ENCODE measurements around the gene HMCN1. TPM values are rescaled to one million over a fixed set of nuclear protein-coding genes. Genes with fewer than 3 reads are reported as not detected.

The HMCN1 gene
- total and polyA plus RNA-seq, 2 donors (not counting 1 experiment from before 2014, with no cell fraction given) = 6.8 to 21.0 TPM

- DNase-seq (ENCODE audit: low read depth in 2 of 2) = peak in 1 of 2 donors; percentile 74
- H3K79me2 ChIP-seq (ENCODE audit: control insufficient read depth, insufficient read depth, low read length) = no peaks in the 10 kb centered on the region
- H3K4me1 ChIP-seq (ENCODE audit: control insufficient read depth, extremely low read depth, insufficient read depth, low read length) = peaks cover 6% of the 10 kb centered on the region
- no peak overlapping the region for H3K4me2 ChIP-seq (ENCODE audit: extremely low read depth, insufficient read depth, low read length)
- H3K9ac ChIP-seq (ENCODE audit: insufficient read depth, low read length) = no peak overlapping the region
- no peaks in the 10 kb centered on the region for H3K27me3 ChIP-seq (ENCODE audit: control insufficient read depth, insufficient read depth, low read length)
- H3K36me3 ChIP-seq (ENCODE audit: control insufficient read depth, insufficient read depth, low read length) = no peaks in the 10 kb centered on the region
- no peaks in the 10 kb centered on the region for H4K20me1 ChIP-seq (ENCODE audit: control insufficient read depth, extremely low read depth, insufficient read depth, low read length)
- H3K9me3 ChIP-seq (ENCODE audit: control insufficient read depth, insufficient read depth, low read depth, low read length) = no peaks in the 10 kb centered on the region
- H2AFZ ChIP-seq (ENCODE audit: low read length) = no peak overlapping the region
- no peak overlapping the region for H3K27ac ChIP-seq (ENCODE audit: insufficient read depth, low read length)
- no peak overlapping the region for H3K4me3 ChIP-seq (replicated peaks in 1 of 4; ENCODE audit: control extremely low read depth in 1 of 4, insufficient read depth in 1 of 4, low read depth in 3 of 4, low read length in 4 of 4)
- TF ChIP-seq EZH2 (IDR thresholded peaks at IDR 0.05; ENCODE audit: low read length, missing control alignments) (no peak), CTCF (conservative IDR thresholded peaks at IDR 0.05 in 1 of 2, IDR thresholded peaks at IDR 0.05 in 1 of 2; ENCODE audit: low read depth in 1 of 2, low read length in 2 of 2) (no peak)
Measured at GRCh38 chr1:185969524-185969991, 235.4 kb downstream of the HMCN1 start.

GRCh38 chr1:185971688-185972087, 237.5 kb downstream of the HMCN1 start:
- Histone ChIP-seq H3K27me3 (ENCODE audit: control insufficient read depth, insufficient read depth, low read length) (no peaks in the 10 kb centered on the region), H2AFZ (ENCODE audit: low read length) (no peak overlapping the region), H3K4me2 (ENCODE audit: extremely low read depth, insufficient read depth, low read length) (no peak overlapping the region), H3K36me3 (ENCODE audit: control insufficient read depth, insufficient read depth, low read length) (no peaks in the 10 kb centered on the region), H3K27ac (ENCODE audit: insufficient read depth, low read length) (no peak overlapping the region), H3K9me3 (ENCODE audit: control insufficient read depth, insufficient read depth, low read depth, low read length) (no peaks in the 10 kb centered on the region), H3K9ac (ENCODE audit: insufficient read depth, low read length) (no peak overlapping the region), H3K4me3 (replicated peaks in 1 of 4; ENCODE audit: control extremely low read depth in 1 of 4, insufficient read depth in 1 of 4, low read depth in 3 of 4, low read length in 4 of 4) (no peak overlapping the region), H3K4me1 (ENCODE audit: control insufficient read depth, extremely low read depth, insufficient read depth, low read length) (peaks cover 6% of the 10 kb centered on the region), H4K20me1 (ENCODE audit: control insufficient read depth, extremely low read depth, insufficient read depth, low read length) (no peaks in the 10 kb centered on the region), H3K79me2 (ENCODE audit: control insufficient read depth, insufficient read depth, low read length) (no peaks in the 10 kb centered on the region)
- peak; percentile 66 to 97 for DNase-seq (ENCODE audit: low read depth in 2 of 2)
- TF ChIP-seq CTCF (conservative IDR thresholded peaks at IDR 0.05 in 1 of 2, IDR thresholded peaks at IDR 0.05 in 1 of 2; ENCODE audit: low read depth in 1 of 2, low read length in 2 of 2) (no peak), EZH2 (IDR thresholded peaks at IDR 0.05; ENCODE audit: low read length, missing control alignments) (no peak)

GRCh38 chr1:185972096-185972850, 238.1 kb downstream of the HMCN1 start:
- no peaks in the 10 kb centered on the region for H3K36me3 ChIP-seq (ENCODE audit: control insufficient read depth, insufficient read depth, low read length)
- TF ChIP-seq CTCF (conservative IDR thresholded peaks at IDR 0.05 in 1 of 2, IDR thresholded peaks at IDR 0.05 in 1 of 2; ENCODE audit: low read depth in 1 of 2, low read length in 2 of 2) (no peak), EZH2 (IDR thresholded peaks at IDR 0.05; ENCODE audit: low read length, missing control alignments) (no peak)
- no peak overlapping the region for H3K9ac ChIP-seq (ENCODE audit: insufficient read depth, low read length)
- no peaks in the 10 kb centered on the region for H3K79me2 ChIP-seq (ENCODE audit: control insufficient read depth, insufficient read depth, low read length)
- H3K9me3 ChIP-seq (ENCODE audit: control insufficient read depth, insufficient read depth, low read depth, low read length) = no peaks in the 10 kb centered on the region
- peak in 1 of 2 donors; percentile 74 for DNase-seq (ENCODE audit: low read depth in 2 of 2)
- H3K27me3 ChIP-seq (ENCODE audit: control insufficient read depth, insufficient read depth, low read length) = no peaks in the 10 kb centered on the region
- no peak overlapping the region for H3K27ac ChIP-seq (ENCODE audit: insufficient read depth, low read length)
- H3K4me3 ChIP-seq (replicated peaks in 1 of 4; ENCODE audit: control extremely low read depth in 1 of 4, insufficient read depth in 1 of 4, low read depth in 3 of 4, low read length in 4 of 4) = no peak overlapping the region
- no peak overlapping the region for H2AFZ ChIP-seq (ENCODE audit: low read length)
- H4K20me1 ChIP-seq (ENCODE audit: control insufficient read depth, extremely low read depth, insufficient read depth, low read length) = no peaks in the 10 kb centered on the region
- H3K4me2 ChIP-seq (ENCODE audit: extremely low read depth, insufficient read depth, low read length) = no peak overlapping the region
- peaks cover 6% of the 10 kb centered on the region for H3K4me1 ChIP-seq (ENCODE audit: control insufficient read depth, extremely low read depth, insufficient read depth, low read length)
